HEK293 (cell line): ENCODE results near the gene ENAH.
A peak's percentile ranks its signal among the peaks of the same experiment; 100 is the strongest.

Experiments used
- BCL11A ChIP-seq: fragments of 450-650 bp; formaldehyde crosslinking; IDR thresholded peaks from 2 replicates; pipeline ENCODE4 v1.5.1; 2016; ENCODE audit warnings: low read depth, missing biosample characterization, missing genetic modification characterization
- FEZF1 ChIP-seq: fragments of 450-650 bp; formaldehyde crosslinking; IDR thresholded peaks from 2 replicates; pipeline ENCODE4 v1.5.1; 2016; ENCODE audit warnings: missing biosample characterization, missing genetic modification characterization
- GFI1B ChIP-seq: fragments of 450-650 bp; formaldehyde crosslinking; IDR thresholded peaks from 2 replicates; pipeline ENCODE4 v1.5.1; 2016; ENCODE audit warnings: missing biosample characterization, missing genetic modification characterization
- GLI4 ChIP-seq: fragments of 450-650 bp; formaldehyde crosslinking; IDR thresholded peaks from 2 replicates; pipeline ENCODE4 v1.5.1; 2016; ENCODE audit warnings: missing biosample characterization, missing genetic modification characterization
- GLIS1 ChIP-seq: fragments of 450-650 bp; formaldehyde crosslinking; IDR thresholded peaks from 2 replicates; pipeline ENCODE4 v1.5.1; 2016; ENCODE audit warnings: missing biosample characterization, missing genetic modification characterization
- HOXD13 ChIP-seq: sonication (generic); formaldehyde crosslinking; IDR thresholded peaks from 2 replicates; pipeline ENCODE4 v1.8.0; 2022; ENCODE audit warnings: missing genetic modification reagents, borderline replicate concordance
- KLF10 ChIP-seq: fragments of 450-650 bp; IDR thresholded peaks from 2 replicates; pipeline ENCODE4 v1.5.1; 2018; ENCODE audit warnings: missing biosample characterization, mild to moderate bottlenecking, missing genetic modification characterization
- KLF7 ChIP-seq: fragments of 450-650 bp; formaldehyde crosslinking; IDR thresholded peaks from 2 replicates; pipeline ENCODE4 v1.5.1; 2016; ENCODE audit warnings: missing biosample characterization, missing genetic modification characterization, borderline replicate concordance
- KLF8 ChIP-seq: fragments of 450-650 bp; formaldehyde crosslinking; IDR thresholded peaks from 2 replicates; pipeline ENCODE4 v1.5.1; 2016; ENCODE audit warnings: missing biosample characterization, missing genetic modification characterization
- MYNN ChIP-seq: fragments of 450-650 bp; formaldehyde crosslinking; IDR thresholded peaks from 2 replicates; pipeline ENCODE4 v1.5.1; 2016; ENCODE audit warnings: missing biosample characterization, missing genetic modification characterization, borderline replicate concordance
- SCRT2 ChIP-seq: fragments of 450-650 bp; formaldehyde crosslinking; IDR thresholded peaks from 2 replicates; pipeline ENCODE4 v1.5.1; 2016; ENCODE audit warnings: missing biosample characterization, missing genetic modification characterization
- SP7 ChIP-seq: fragments of 450-650 bp; formaldehyde crosslinking; IDR thresholded peaks from 2 replicates; pipeline ENCODE4 v1.5.1; 2016; ENCODE audit warnings: missing biosample characterization, missing genetic modification characterization
- TCF7L2 ChIP-seq: IDR thresholded peaks from 2 replicates; pipeline ENCODE4 v1.6.1; 2011; ENCODE audit warnings: low read depth, mild to moderate bottlenecking, inconsistent platforms, low read length, moderate library complexity, borderline replicate concordance
- TRIM28 ChIP-seq: IDR thresholded peaks from 2 replicates; pipeline ENCODE4 v1.6.1; 2011; ENCODE audit warnings: low read length, control low read depth, borderline replicate concordance
- ZEB2 ChIP-seq: fragments of 450-650 bp; formaldehyde crosslinking; IDR thresholded peaks from 2 replicates; pipeline ENCODE4 v1.5.1; 2016; ENCODE audit warnings: missing biosample characterization, missing genetic modification characterization
- ZNF211 ChIP-seq: fragments of 450-650 bp; formaldehyde crosslinking; IDR thresholded peaks from 2 replicates; pipeline ENCODE4 v1.5.1; 2016; ENCODE audit warnings: low read depth, missing biosample characterization, missing genetic modification characterization
- ZNF221 ChIP-seq: fragments of 450-650 bp; formaldehyde crosslinking; IDR thresholded peaks from 2 replicates; pipeline ENCODE4 v1.5.1; 2017; ENCODE audit warnings: missing biosample characterization, missing genetic modification characterization, borderline replicate concordance
- ZNF23 ChIP-seq: fragments of 450-650 bp; formaldehyde crosslinking; IDR thresholded peaks from 2 replicates; pipeline ENCODE4 v1.5.1; 2016; ENCODE audit warnings: missing biosample characterization, missing genetic modification characterization, borderline replicate concordance
- ZNF248 ChIP-seq: fragments of 450-650 bp; formaldehyde crosslinking; IDR thresholded peaks from 2 replicates; pipeline ENCODE4 v1.5.1; 2017; ENCODE audit warnings: missing biosample characterization, missing genetic modification characterization
- ZNF501 ChIP-seq: fragments of 450-650 bp; formaldehyde crosslinking; IDR thresholded peaks from 2 replicates; pipeline ENCODE4 v1.5.1; 2016; ENCODE audit warnings: missing biosample characterization, missing genetic modification characterization
- ZNF529 ChIP-seq: fragments of 450-650 bp; formaldehyde crosslinking; IDR thresholded peaks from 2 replicates; pipeline ENCODE4 v1.5.1; 2017; ENCODE audit warnings: missing genetic modification characterization, missing biosample characterization; ENCODE audit not compliant: insufficient replicate concordance
- ZNF548 ChIP-seq: fragments of 450-650 bp; formaldehyde crosslinking; IDR thresholded peaks from 2 replicates; pipeline ENCODE4 v1.5.1; 2016; ENCODE audit warnings: missing biosample characterization, missing genetic modification characterization
- ZNF555 ChIP-seq: fragments of 450-650 bp; formaldehyde crosslinking; conservative IDR thresholded peaks from 2 replicates; pipeline ENCODE4 v1.5.1; 2017; ENCODE audit warnings: missing biosample characterization, mild to moderate bottlenecking, missing genetic modification characterization, inconsistent platforms
- ZNF558 ChIP-seq: fragments of 450-650 bp; formaldehyde crosslinking; IDR thresholded peaks from 2 replicates; pipeline ENCODE4 v1.5.1; 2016; ENCODE audit warnings: missing biosample characterization, missing genetic modification characterization
- ZNF658 ChIP-seq: fragments of 450-650 bp; formaldehyde crosslinking; IDR thresholded peaks from 2 replicates; pipeline ENCODE4; 2016; ENCODE audit warnings: missing biosample characterization, missing genetic modification characterization
- ZNF677 ChIP-seq: fragments of 450-650 bp; IDR thresholded peaks from 2 replicates; pipeline ENCODE4 v1.5.0; 2018; ENCODE audit warnings: missing biosample characterization, mild to moderate bottlenecking, missing genetic modification characterization, moderate library complexity
- ZNF701 ChIP-seq: fragments of 450-650 bp; formaldehyde crosslinking; IDR thresholded peaks from 2 replicates; pipeline ENCODE4 v1.5.1; 2016; ENCODE audit warnings: missing biosample characterization, missing genetic modification characterization
- ZNF785 ChIP-seq: fragments of 450-650 bp; formaldehyde crosslinking; IDR thresholded peaks from 2 replicates; pipeline ENCODE4 v1.5.1; 2016; ENCODE audit warnings: missing biosample characterization, missing genetic modification characterization
- ZNF791 ChIP-seq: fragments of 450-650 bp; formaldehyde crosslinking; IDR thresholded peaks from 2 replicates; pipeline ENCODE4 v1.5.1; 2016; ENCODE audit warnings: missing biosample characterization, missing genetic modification characterization
- ZSCAN23 ChIP-seq: fragments of 450-650 bp; formaldehyde crosslinking; IDR thresholded peaks from 2 replicates; pipeline ENCODE4 v1.5.1; 2016; ENCODE audit warnings: missing biosample characterization, missing genetic modification characterization
- ZXDB ChIP-seq: fragments of 450-650 bp; formaldehyde crosslinking; IDR thresholded peaks from 2 replicates; pipeline ENCODE4 v1.5.1; 2016; ENCODE audit warnings: missing biosample characterization, missing genetic modification characterization
- TF ChIP-seq, protein P1 (sequence below): fragments of 450-650 bp; formaldehyde crosslinking; IDR thresholded peaks from 2 replicates; pipeline ENCODE4 v1.5.1; 2016; ENCODE audit warnings: missing biosample characterization, missing genetic modification characterization
- TF ChIP-seq, protein P2 (sequence below): fragments of 450-650 bp; formaldehyde crosslinking; IDR thresholded peaks from 2 replicates; pipeline ENCODE4 v1.5.1; 2016; ENCODE audit warnings: missing biosample characterization, missing genetic modification characterization
- TF ChIP-seq, protein P3 (sequence below): fragments of 450-650 bp; IDR thresholded peaks from 2 replicates; pipeline ENCODE4 v1.5.1; 2018; ENCODE audit warnings: missing biosample characterization, missing genetic modification characterization
- TF ChIP-seq, protein P4 (sequence below): fragments of 450-650 bp; formaldehyde crosslinking; IDR thresholded peaks from 2 replicates; pipeline ENCODE4 v1.5.1; 2016; ENCODE audit warnings: missing biosample characterization, missing genetic modification characterization

Gene ENAH

DNA sequence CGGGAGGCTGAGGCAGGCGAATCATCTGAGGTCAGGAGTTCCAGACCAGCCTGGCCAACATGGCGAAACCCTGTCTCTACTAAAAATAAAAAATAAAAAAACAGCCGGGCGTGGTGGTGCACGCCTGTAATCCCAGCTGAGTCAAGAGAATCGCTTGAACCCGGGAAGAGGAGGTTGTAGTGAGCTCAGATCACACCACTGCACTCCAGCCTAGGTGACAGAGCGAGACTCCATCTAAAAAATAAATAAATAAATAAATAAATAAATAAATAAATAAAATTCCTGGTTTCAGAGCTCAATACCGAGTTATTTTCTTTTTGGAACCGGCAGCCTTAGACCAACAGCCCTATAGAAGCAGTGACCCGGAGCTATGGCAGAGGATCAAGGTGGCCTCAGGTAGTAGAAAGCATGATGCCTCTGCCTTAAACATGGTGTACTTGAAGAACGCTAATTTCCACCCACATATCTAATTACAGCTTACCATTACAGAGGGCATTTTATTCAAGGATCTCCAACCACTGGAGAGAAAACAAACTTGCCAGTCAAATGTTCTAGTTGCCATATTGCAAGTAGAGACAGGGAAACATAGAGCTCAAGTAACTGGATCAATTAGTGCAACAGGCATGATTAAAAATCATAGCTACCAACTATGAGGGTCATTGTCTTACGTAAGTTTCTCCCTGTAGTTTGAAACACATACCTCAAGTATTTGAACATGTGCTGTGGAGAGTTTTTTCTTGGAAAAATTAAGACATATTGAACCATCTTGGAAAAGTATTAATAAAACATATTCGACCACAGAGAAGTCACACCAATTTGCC is 2.0 kb upstream of the ENAH start (continued):
- TF ChIP-seq, protein P1, sequence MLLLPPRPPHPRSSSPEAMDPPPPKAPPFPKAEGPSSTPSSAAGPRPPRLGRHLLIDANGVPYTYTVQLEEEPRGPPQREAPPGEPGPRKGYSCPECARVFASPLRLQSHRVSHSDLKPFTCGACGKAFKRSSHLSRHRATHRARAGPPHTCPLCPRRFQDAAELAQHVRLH (tag by site-specific recombination), result peak; percentile 89
- TF ChIP-seq ZNF558 (tag by site-specific recombination), result peak; percentile 95
- TF ChIP-seq KLF7, result peak; percentile 68; the same call in 1 of the 2 replicates
- TF ChIP-seq ZNF248 (tag by site-specific recombination), result no peak
- TF ChIP-seq FEZF1, result no peak
- TF ChIP-seq TRIM28, result no peak
- peak; percentile 76; the same call in 1 of the 2 replicates for TF ChIP-seq GFI1B
- TF ChIP-seq HOXD13 (CRISPR knock-in tag), result no peak
- TF ChIP-seq ZNF791, result peak; percentile 75; the same call in 1 of the 2 replicates
- TF ChIP-seq ZNF658, result no peak
- TF ChIP-seq SCRT2, result peak; percentile 97
- 0 out of 2 replicates have a peak, but pooled peaks have one; percentile 35 for TF ChIP-seq KLF8 (tag by site-specific recombination)
- 0 out of 2 replicates have a peak, but pooled peaks have one; percentile 57 for TF ChIP-seq ZNF23
- TF ChIP-seq ZXDB (tag by site-specific recombination), result peak; percentile 83
- TF ChIP-seq TCF7L2, result no peak
- no peak; the same call in 1 of the 2 replicates for TF ChIP-seq ZNF555 (tag by site-specific recombination)
- TF ChIP-seq, protein P2, sequence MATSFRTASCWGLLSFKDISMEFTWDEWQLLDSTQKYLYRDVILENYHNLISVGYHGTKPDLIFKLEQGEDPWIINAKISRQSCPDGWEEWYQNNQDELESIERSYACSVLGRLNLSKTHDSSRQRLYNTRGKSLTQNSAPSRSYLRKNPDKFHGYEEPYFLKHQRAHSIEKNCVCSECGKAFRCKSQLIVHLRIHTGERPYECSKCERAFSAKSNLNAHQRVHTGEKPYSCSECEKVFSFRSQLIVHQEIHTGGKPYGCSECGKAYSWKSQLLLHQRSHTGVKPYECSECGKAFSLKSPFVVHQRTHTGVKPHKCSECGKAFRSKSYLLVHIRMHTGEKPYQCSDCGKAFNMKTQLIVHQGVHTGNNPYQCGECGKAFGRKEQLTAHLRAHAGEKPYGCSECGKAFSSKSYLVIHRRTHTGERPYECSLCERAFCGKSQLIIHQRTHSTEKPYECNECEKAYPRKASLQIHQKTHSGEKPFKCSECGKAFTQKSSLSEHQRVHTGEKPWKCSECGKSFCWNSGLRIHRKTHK (tag by site-specific recombination), result no peak
- TF ChIP-seq GLI4 (tag by site-specific recombination), result no peak
- TF ChIP-seq ZNF785 (tag by site-specific recombination), result no peak
- TF ChIP-seq SP7, result peak; percentile 92
- TF ChIP-seq MYNN (tag by site-specific recombination), result peak; percentile 62; the same call in 1 of the 2 replicates
- no peak; the same call in 1 of the 2 replicates for TF ChIP-seq BCL11A
- TF ChIP-seq ZNF701 (tag by site-specific recombination), result no peak
- TF ChIP-seq KLF10, result no peak
- TF ChIP-seq, protein P3, sequence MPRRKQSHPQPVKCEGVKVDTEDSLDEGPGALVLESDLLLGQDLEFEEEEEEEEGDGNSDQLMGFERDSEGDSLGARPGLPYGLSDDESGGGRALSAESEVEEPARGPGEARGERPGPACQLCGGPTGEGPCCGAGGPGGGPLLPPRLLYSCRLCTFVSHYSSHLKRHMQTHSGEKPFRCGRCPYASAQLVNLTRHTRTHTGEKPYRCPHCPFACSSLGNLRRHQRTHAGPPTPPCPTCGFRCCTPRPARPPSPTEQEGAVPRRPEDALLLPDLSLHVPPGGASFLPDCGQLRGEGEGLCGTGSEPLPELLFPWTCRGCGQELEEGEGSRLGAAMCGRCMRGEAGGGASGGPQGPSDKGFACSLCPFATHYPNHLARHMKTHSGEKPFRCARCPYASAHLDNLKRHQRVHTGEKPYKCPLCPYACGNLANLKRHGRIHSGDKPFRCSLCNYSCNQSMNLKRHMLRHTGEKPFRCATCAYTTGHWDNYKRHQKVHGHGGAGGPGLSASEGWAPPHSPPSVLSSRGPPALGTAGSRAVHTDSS (tag by site-specific recombination), result no peak
- TF ChIP-seq ZEB2 (tag by site-specific recombination), result no peak
- TF ChIP-seq, protein P4, sequence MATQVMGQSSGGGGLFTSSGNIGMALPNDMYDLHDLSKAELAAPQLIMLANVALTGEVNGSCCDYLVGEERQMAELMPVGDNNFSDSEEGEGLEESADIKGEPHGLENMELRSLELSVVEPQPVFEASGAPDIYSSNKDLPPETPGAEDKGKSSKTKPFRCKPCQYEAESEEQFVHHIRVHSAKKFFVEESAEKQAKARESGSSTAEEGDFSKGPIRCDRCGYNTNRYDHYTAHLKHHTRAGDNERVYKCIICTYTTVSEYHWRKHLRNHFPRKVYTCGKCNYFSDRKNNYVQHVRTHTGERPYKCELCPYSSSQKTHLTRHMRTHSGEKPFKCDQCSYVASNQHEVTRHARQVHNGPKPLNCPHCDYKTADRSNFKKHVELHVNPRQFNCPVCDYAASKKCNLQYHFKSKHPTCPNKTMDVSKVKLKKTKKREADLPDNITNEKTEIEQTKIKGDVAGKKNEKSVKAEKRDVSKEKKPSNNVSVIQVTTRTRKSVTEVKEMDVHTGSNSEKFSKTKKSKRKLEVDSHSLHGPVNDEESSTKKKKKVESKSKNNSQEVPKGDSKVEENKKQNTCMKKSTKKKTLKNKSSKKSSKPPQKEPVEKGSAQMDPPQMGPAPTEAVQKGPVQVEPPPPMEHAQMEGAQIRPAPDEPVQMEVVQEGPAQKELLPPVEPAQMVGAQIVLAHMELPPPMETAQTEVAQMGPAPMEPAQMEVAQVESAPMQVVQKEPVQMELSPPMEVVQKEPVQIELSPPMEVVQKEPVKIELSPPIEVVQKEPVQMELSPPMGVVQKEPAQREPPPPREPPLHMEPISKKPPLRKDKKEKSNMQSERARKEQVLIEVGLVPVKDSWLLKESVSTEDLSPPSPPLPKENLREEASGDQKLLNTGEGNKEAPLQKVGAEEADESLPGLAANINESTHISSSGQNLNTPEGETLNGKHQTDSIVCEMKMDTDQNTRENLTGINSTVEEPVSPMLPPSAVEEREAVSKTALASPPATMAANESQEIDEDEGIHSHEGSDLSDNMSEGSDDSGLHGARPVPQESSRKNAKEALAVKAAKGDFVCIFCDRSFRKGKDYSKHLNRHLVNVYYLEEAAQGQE, result peak; percentile 88
- TF ChIP-seq ZNF677 (tag by site-specific recombination), result no peak
- TF ChIP-seq ZNF211 (tag by site-specific recombination), result peak; percentile 28; the same call in 1 of the 2 replicates
- 0 out of 2 replicates have a peak, but pooled peaks have one; percentile 51 for TF ChIP-seq ZNF548
- TF ChIP-seq ZNF529 (tag by site-specific recombination), result peak; percentile 82
- 0 out of 2 replicates have a peak, but pooled peaks have one; percentile 47 for TF ChIP-seq ZSCAN23 (tag by site-specific recombination)
- no peak for TF ChIP-seq ZNF221 (tag by site-specific recombination)
- peak; percentile 23; the same call in 1 of the 2 replicates for TF ChIP-seq GLIS1 (tag by site-specific recombination)
- TF ChIP-seq ZNF501 (tag by site-specific recombination), result peak; percentile 92
